Measurements from ENCODE around the gene DDX25. TPM values are rescaled to one million over a fixed set of nuclear protein-coding genes. Genes with fewer than 3 reads are reported as not detected.

DDX25 gene
- total RNA-seq, 1 donor from 2014 or later = not detected

- no peak for TF ChIP-seq CTCF (conservative IDR thresholded peaks at IDR 0.05; ENCODE audit: low read depth, low read length)
- no peak for DNase-seq (ENCODE audit: low read depth)
Observed at GRCh38 chr11:125956391-125957134, 52.3 kb downstream of the DDX25 start.

DNA sequence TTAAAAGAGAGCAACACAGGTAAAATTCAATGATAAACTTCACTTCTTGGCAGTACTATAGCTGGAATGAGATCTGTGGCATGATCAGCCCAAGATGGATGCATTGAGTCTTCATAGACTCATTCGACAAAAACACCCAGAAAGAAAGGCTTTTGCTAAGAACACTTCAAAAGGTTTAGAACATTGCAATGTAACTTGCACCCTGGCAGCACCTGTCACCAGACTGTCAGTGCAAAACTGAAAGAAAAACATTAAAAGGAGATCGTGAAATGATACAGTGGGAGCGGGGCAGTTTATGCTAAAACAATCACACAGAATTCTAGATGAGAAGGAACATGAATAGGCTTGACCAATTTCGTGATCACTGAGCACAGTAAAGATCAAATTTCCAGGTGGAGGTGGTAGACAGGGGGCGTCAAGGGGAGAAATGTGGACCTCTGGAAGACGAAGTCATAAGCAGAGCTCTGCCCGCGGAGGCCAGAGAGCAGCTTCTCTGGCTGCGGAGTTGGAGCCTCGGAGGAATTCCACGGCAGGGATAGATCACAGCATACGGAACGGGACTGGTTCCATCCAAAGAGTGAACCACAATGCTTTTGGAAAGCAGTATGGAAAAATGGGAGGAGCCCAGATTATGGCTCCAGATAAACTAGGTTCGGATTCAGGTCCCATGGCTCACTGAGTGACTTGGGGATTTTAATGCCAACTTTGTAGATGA is 53.5 kb downstream of the DDX25 start:
- no peak overlapping the region for H3K4me3 ChIP-seq (ENCODE audit: low read depth, low read length)
- no peak for DNase-seq (ENCODE audit: low read depth)
- no peak for TF ChIP-seq CTCF (conservative IDR thresholded peaks at IDR 0.05; ENCODE audit: low read depth, low read length)

More at GRCh38 chr11:125956391-125957134, 52.3 kb downstream of the DDX25 start:
- H3K4me3 ChIP-seq (ENCODE audit: low read depth, low read length) = no peak overlapping the region

DNA sequence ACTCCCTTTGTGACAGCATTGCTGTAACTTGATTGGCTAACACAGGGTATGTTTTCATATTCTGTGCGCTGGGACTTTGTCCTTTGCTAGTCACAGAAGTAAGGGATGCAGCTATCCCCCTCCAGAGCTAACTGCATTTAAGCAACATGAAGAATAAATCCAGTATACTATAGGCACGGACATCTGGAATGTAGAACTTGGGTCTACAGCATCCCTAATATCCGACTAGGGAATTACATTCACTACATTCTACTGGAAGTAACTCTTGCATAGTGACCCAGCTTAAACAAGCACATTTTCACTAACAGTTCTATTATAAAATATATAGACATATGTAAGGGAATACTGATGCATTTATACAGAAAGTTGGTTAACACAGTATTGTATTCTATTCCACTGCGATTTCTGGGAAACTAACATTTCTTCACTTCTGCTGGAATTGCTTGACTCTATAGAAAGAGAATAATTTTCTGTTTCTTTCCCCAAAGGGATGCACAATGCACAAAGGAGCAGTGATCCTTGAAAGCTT is 54.6 kb downstream of the DDX25 start:
- H3K4me3 ChIP-seq (ENCODE audit: low read depth, low read length) = no peak overlapping the region
- TF ChIP-seq CTCF (conservative IDR thresholded peaks at IDR 0.05; ENCODE audit: low read depth, low read length) = no peak
- DNase-seq (ENCODE audit: low read depth) = no peak

DNA sequence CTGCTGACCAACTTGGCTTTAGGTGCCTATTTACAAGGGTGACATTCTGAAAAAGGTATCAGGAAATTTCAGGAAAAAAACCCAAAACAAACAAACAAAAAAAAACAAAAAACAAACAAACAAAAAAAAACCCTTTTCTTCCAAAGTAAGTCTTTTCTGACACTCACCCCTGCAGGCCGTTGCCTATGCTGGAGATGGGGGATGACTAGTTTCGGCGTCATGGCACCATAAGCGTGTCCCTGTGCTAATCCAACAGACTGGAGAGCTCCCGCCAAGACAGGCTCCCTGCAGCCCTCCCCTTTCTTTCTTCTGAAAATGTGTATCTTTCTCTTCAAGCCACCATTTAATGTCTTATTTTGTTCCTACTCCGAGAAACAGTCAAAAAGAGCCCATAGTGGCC is 55.2 kb downstream of the DDX25 start:
- no peak for DNase-seq (ENCODE audit: low read depth)
- H3K4me3 ChIP-seq (ENCODE audit: low read depth, low read length) = no peak overlapping the region
- TF ChIP-seq CTCF (conservative IDR thresholded peaks at IDR 0.05; ENCODE audit: low read depth, low read length) = no peak

GRCh38 chr11:125959931-125960330 is 55.6 kb downstream of the DDX25 start:
- DNase-seq (ENCODE audit: low read depth) = no peak
- no peak overlapping the region for H3K4me3 ChIP-seq (ENCODE audit: low read depth, low read length)
- TF ChIP-seq CTCF (conservative IDR thresholded peaks at IDR 0.05; ENCODE audit: low read depth, low read length) = no peak

GRCh38 chr11:125960771-125961170 is 56.5 kb downstream of the DDX25 start:
- TF ChIP-seq CTCF (conservative IDR thresholded peaks at IDR 0.05; ENCODE audit: low read depth, low read length) = no peak
- no peak for DNase-seq (ENCODE audit: low read depth)
- H3K4me3 ChIP-seq (ENCODE audit: low read depth, low read length) = no peak overlapping the region
